Sigmoid colon (tissue), 4 donors: Measurements from ENCODE around the gene CRABP2.

Experiments used
- CTCF ChIP-seq, 4 experiments: fragments of 450-650 bp in 3 of 4; fragments of 200-600 bp in 1 of 4; IDR thresholded peaks; one replicate each; pipeline ENCODE4 v1.5.1; 2016 to 2019; ENCODE audit warnings: antibody characterized with exemption in 4 of 4, mild to moderate bottlenecking in 3 of 4, moderate library complexity in 2 of 4
- EP300 ChIP-seq, 4 donors: sonication (generic); formaldehyde crosslinking; IDR thresholded peaks; one replicate each; pipeline ENCODE4 v1.6.1; 2017; ENCODE audit warnings: antibody characterized with exemption in 4 of 4
- POLR2A ChIP-seq, 2 donors: fragments of 450-650 bp; IDR thresholded peaks; one replicate each; pipeline ENCODE4 v1.6.1; 2016; ENCODE audit warnings: antibody characterized with exemption in 2 of 2, mild to moderate bottlenecking in 2 of 2, moderate library complexity in 2 of 2
- POLR2AphosphoS5 ChIP-seq, 4 donors: sonication (generic); formaldehyde crosslinking; IDR thresholded peaks; one replicate each; pipeline ENCODE4 v1.6.1; 2017; ENCODE audit warnings: antibody characterized with exemption in 4 of 4

- TF ChIP-seq CTCF (IDR thresholded peaks at IDR 0.05) (peak; percentile 90 to 98 (median 96)), EP300 (IDR thresholded peaks at IDR 0.05) (no peak), POLR2A (IDR thresholded peaks at IDR 0.05) (no peak), POLR2AphosphoS5 (IDR thresholded peaks at IDR 0.05) (peak in 1 of 4 donors; percentile 37)
Measured at GRCh38 chr1:156656806-156657740, 48.3 kb downstream of the CRABP2 start.
